Measurements from ENCODE around the gene RAB27B.

GRCh38 chr18:54888378-54888777 lies 60.1 kb downstream of the RAB27B start:
- TF ChIP-seq, protein P1, sequence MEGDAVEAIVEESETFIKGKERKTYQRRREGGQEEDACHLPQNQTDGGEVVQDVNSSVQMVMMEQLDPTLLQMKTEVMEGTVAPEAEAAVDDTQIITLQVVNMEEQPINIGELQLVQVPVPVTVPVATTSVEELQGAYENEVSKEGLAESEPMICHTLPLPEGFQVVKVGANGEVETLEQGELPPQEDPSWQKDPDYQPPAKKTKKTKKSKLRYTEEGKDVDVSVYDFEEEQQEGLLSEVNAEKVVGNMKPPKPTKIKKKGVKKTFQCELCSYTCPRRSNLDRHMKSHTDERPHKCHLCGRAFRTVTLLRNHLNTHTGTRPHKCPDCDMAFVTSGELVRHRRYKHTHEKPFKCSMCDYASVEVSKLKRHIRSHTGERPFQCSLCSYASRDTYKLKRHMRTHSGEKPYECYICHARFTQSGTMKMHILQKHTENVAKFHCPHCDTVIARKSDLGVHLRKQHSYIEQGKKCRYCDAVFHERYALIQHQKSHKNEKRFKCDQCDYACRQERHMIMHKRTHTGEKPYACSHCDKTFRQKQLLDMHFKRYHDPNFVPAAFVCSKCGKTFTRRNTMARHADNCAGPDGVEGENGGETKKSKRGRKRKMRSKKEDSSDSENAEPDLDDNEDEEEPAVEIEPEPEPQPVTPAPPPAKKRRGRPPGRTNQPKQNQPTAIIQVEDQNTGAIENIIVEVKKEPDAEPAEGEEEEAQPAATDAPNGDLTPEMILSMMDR (tag by site-specific recombination; IDR thresholded peaks at IDR 0.05) = no peak
- TF ChIP-seq HOXA7 (CRISPR knock-in tag; IDR thresholded peaks at IDR 0.05; ENCODE audit: borderline replicate concordance) (no peak), ZNF596 (tag by site-specific recombination; IDR thresholded peaks at IDR 0.05) (no peak), REST (tag by site-specific recombination; IDR thresholded peaks at IDR 0.05) (no peak), ZFP3 (tag by site-specific recombination; IDR thresholded peaks at IDR 0.05; ENCODE audit: low read depth) (no peak)

All from HEK293 (cell line).